Measurements from ENCODE around the gene TUBA4A. TPM values are rescaled to one million over a fixed set of nuclear protein-coding genes. Genes with fewer than 3 reads are reported as not detected.

TUBA4A gene
- total RNA-seq, 1 donor from 2014 or later: 78.7 TPM

- Histone ChIP-seq H3K36me3 (ENCODE audit: control insufficient read depth, insufficient read depth, low read length) (no peaks in the 10 kb centered on the region), H3K4me3 (ENCODE audit: low read depth, low read length) (no peak overlapping the region), H3K27me3 (ENCODE audit: control insufficient read depth, insufficient read depth, low read length) (peaks cover 28% of the 10 kb centered on the region)
- DNase-seq (ENCODE audit: low read depth): no peak
- TF ChIP-seq CTCF (IDR thresholded peaks at IDR 0.05; ENCODE audit: insufficient read depth, low read length, poor library complexity, severe bottlenecking): no peak
These were observed 44.2 kb upstream of the TUBA4A start for GRCh38 chr2:219297766-219298456.

- no peaks in the 10 kb centered on the region for H3K36me3 ChIP-seq (ENCODE audit: control insufficient read depth, insufficient read depth, low read length)
- no peak overlapping the region for H3K4me3 ChIP-seq (ENCODE audit: low read depth, low read length)
- DNase-seq (ENCODE audit: low read depth): no peak
- peaks cover 18% of the 10 kb centered on the region for H3K27me3 ChIP-seq (ENCODE audit: control insufficient read depth, insufficient read depth, low read length)
- no peak for TF ChIP-seq CTCF (IDR thresholded peaks at IDR 0.05; ENCODE audit: insufficient read depth, low read length, poor library complexity, severe bottlenecking)
These were observed 43.1 kb upstream of the TUBA4A start for GRCh38 chr2:219296631-219297391.

GRCh38 chr2:219296142-219296541 lies 42.4 kb upstream of the TUBA4A start:
- no peak for DNase-seq (ENCODE audit: low read depth)
- no peaks in the 10 kb centered on the region for H3K36me3 ChIP-seq (ENCODE audit: control insufficient read depth, insufficient read depth, low read length)
- no peak overlapping the region for H3K4me3 ChIP-seq (ENCODE audit: low read depth, low read length)
- H3K27me3 ChIP-seq (ENCODE audit: control insufficient read depth, insufficient read depth, low read length): peaks cover 14% of the 10 kb centered on the region
- no peak for TF ChIP-seq CTCF (IDR thresholded peaks at IDR 0.05; ENCODE audit: insufficient read depth, low read length, poor library complexity, severe bottlenecking)

- DNase-seq (ENCODE audit: low read depth): no peak
- peak; percentile 92 for TF ChIP-seq CTCF (IDR thresholded peaks at IDR 0.05; ENCODE audit: insufficient read depth, low read length, poor library complexity, severe bottlenecking)
- Histone ChIP-seq H3K36me3 (ENCODE audit: control insufficient read depth, insufficient read depth, low read length) (no peaks in the 10 kb centered on the region), H3K27me3 (ENCODE audit: control insufficient read depth, insufficient read depth, low read length) (peaks cover 9% of the 10 kb centered on the region), H3K4me3 (ENCODE audit: low read depth, low read length) (peak overlapping the region; percentile 49)
These were observed 40.9 kb upstream of the TUBA4A start for GRCh38 chr2:219294356-219295351.

- no peak for TF ChIP-seq CTCF (IDR thresholded peaks at IDR 0.05; ENCODE audit: insufficient read depth, low read length, poor library complexity, severe bottlenecking)
- no peak for DNase-seq (ENCODE audit: low read depth)
- H3K4me3 ChIP-seq (ENCODE audit: low read depth, low read length): no peak overlapping the region
- no peaks in the 10 kb centered on the region for H3K36me3 ChIP-seq (ENCODE audit: control insufficient read depth, insufficient read depth, low read length)
- H3K27me3 ChIP-seq (ENCODE audit: control insufficient read depth, insufficient read depth, low read length): peaks cover under 1% of the 10 kb centered on the region
These were observed 40.1 kb upstream of the TUBA4A start for GRCh38 chr2:219293736-219294231.
